Measurements from ENCODE around the gene LRRC14B. TPM values are rescaled to one million over a fixed set of nuclear protein-coding genes. Genes with fewer than 3 reads are reported as not detected.

LRRC14B gene
- polyA plus RNA-seq, 1 of the 3 experiments (the other 2 are of a cell fraction) = not detected

DNA sequence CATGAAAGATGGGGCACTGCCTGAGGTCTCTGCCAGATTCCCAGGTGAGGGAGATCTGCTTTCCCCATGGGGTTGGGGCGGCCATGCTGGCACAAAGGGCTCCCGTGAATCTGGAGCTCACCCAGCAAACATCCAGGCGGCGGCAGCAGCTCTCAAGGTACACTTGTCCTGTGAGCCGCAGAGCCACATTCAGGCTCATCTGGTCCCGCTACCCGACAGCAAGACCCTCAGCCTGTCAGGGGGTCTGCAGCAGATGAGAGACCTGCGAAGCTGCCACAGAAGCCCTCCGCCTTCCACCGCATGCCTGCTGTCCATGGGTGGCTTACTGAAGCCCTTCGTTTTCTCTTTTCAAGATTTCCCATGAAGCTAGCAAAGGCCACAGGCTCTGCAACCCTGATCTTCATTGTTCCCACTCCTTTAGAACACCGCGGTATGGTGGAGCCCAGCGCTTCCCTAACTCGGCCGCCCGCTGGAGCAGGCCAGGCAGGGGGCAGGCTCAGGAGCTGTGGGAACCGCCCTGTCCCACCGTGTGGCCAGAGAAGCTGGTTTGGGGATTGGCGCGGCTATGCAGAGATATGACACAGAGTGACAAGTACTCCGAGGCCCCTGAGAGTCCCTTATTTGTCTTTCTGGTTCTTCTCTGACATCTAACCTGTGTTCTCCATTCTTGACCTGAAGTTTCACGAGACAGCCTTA lies 8.8 kb downstream of the LRRC14B start:
- H3K4me2 ChIP-seq = no peak overlapping the region
- H3K4me3 ChIP-seq (ENCODE audit: low read depth in 2 of 2, low read length in 1 of 2) = no peak overlapping the region
- POLR2A ChIA-PET = interaction anchor here (0.6 kb wide), 1 partner anchor 73 kb away, joined by 5 read pairs; no protein-coding TSS in a partner anchor
- CTCF ChIA-PET = interaction anchor here (2.3 kb wide), 1 partner anchor 12 kb away, joined by 10 read pairs; no protein-coding TSS in a partner anchor
- H3K9ac ChIP-seq = no peak overlapping the region
- TF ChIP-seq FOXJ3 (CRISPR knock-in tag; IDR thresholded peaks at IDR 0.05) = no peak
- TF ChIP-seq CHD2 (IDR thresholded peaks at IDR 0.05; ENCODE audit: low read length, partially characterized antibody) = no peak
- TF ChIP-seq GATA2 (CRISPR knock-in tag; IDR thresholded peaks at IDR 0.05) = no peak
- H3F3A ChIP-seq (replicated peaks; ENCODE audit: insufficient read depth) = no peaks in the 10 kb centered on the region
- no peaks in the 10 kb centered on the region for H3K4me1 ChIP-seq (ENCODE audit: control insufficient read depth in 1 of 2, insufficient read depth in 2 of 2, low read depth in 1 of 2, low read length in 1 of 2)
- H3K36me3 ChIP-seq (replicated peaks in 1 of 2; ENCODE audit: control insufficient read depth in 1 of 2, insufficient read depth in 2 of 2, low read length in 1 of 2) = peaks cover 10 to 20% of the 10 kb centered on the region in 2 experiments
- H3K27me3 ChIP-seq (ENCODE audit: insufficient read depth) = no peaks in the 10 kb centered on the region
- DNase-seq = no peak
- WGBS (ENCODE audit: low lambda C conversion rate) = 95% methylated on average over 20 of the region's 23 CpGs
- H3K9me2 ChIP-seq = no peaks in the 10 kb centered on the region
- H3K27ac ChIP-seq (ENCODE audit: low read depth in 2 of 2, low read length in 1 of 2) = no peak overlapping the region
- peaks cover 13% of the 10 kb centered on the region; the same call in 1 of the 2 replicates for H4K20me1 ChIP-seq (ENCODE audit: insufficient read depth)
- no peaks in the 10 kb centered on the region for H3K9me3 ChIP-seq
- H2AFZ ChIP-seq (ENCODE audit: low read depth) = no peak overlapping the region
- H3K79me2 ChIP-seq (ENCODE audit: insufficient read depth) = peaks cover 16% of the 10 kb centered on the region; the same call in 1 of the 2 replicates

DNA sequence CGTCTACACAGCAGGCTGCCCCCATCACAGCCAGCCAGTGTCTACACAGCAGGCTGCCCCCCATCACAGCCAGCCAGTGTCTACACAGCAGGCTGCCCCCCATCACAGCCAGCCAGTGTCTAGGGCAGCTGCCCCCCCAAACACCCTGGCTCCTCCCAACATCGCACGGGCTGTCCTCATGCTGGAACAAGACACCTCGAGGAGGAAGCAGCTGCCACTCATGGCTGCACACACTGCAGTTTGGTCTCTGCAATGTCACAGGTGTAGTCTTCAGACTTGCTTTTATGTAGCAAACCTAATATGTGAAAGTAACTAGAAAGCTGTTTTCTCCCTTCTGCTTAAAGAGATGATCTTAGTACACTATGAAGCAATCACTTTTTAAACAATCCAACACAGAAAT lies 9.7 kb downstream of the LRRC14B start:
- no peak for DNase-seq
- Histone ChIP-seq H3K36me3 (replicated peaks in 1 of 2; ENCODE audit: control insufficient read depth in 1 of 2, insufficient read depth in 2 of 2, low read length in 1 of 2) (peaks cover 14 to 27% of the 10 kb centered on the region in 2 experiments), H3F3A (replicated peaks; ENCODE audit: insufficient read depth) (no peaks in the 10 kb centered on the region), H2AFZ (ENCODE audit: low read depth) (no peak overlapping the region), H4K20me1 (ENCODE audit: insufficient read depth) (peaks cover 22% of the 10 kb centered on the region), H3K79me2 (ENCODE audit: insufficient read depth) (peaks cover 23% of the 10 kb centered on the region), H3K4me2 (no peak overlapping the region), H3K9me2 (no peaks in the 10 kb centered on the region), H3K9me3 (no peaks in the 10 kb centered on the region), H3K4me1 (ENCODE audit: control insufficient read depth in 1 of 2, insufficient read depth in 2 of 2, low read depth in 1 of 2, low read length in 1 of 2) (no peaks in the 10 kb centered on the region), H3K4me3 (ENCODE audit: low read depth in 2 of 2, low read length in 1 of 2) (no peak overlapping the region), H3K27ac (ENCODE audit: low read depth in 2 of 2, low read length in 1 of 2) (no peak overlapping the region), H3K27me3 (ENCODE audit: insufficient read depth) (no peaks in the 10 kb centered on the region), H3K9ac (no peak overlapping the region)
- TF ChIP-seq GABPA (IDR thresholded peaks at IDR 0.05; ENCODE audit: low read depth) (no peak), ZBTB33 (IDR thresholded peaks at IDR 0.05; ENCODE audit: borderline replicate concordance, low read depth) (no peak), CHD2 (IDR thresholded peaks at IDR 0.05; ENCODE audit: low read length, partially characterized antibody) (no peak)
- ChIA-PET POLR2A (no interaction called here), CTCF (interaction anchor here (2.3 kb wide), 1 partner anchor 12 kb away, joined by 10 read pairs; no protein-coding TSS in a partner anchor)
- 85% methylated on average over 3 of the region's 4 CpGs for WGBS (ENCODE audit: low lambda C conversion rate)

DNA sequence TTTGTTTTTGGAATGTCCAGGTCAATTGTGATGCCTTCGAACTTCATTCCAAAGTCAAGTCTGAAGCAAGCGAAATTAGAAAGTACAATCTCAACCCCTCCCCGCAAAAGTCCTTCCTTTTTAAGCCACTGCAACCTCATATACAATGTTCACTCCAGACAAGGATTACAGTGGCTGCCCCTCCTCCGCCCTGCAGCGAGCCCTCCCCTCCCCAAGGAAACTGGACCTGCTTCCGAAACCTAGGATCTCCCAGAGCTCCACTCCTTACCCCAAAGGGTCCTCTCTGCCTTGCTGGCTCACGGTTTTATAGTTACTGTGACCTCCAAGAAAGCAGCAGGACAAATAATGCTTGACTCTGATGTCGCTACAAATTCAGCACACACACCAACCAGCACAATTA lies 10.4 kb downstream of the LRRC14B start:
- H3K4me3 ChIP-seq (ENCODE audit: low read depth in 2 of 2, low read length in 1 of 2) = no peak overlapping the region
- H3F3A ChIP-seq (replicated peaks; ENCODE audit: insufficient read depth) = peaks cover 5% of the 10 kb centered on the region
- H3K9ac ChIP-seq = no peak overlapping the region
- H4K20me1 ChIP-seq (ENCODE audit: insufficient read depth) = peaks cover 29% of the 10 kb centered on the region
- peaks cover 26% of the 10 kb centered on the region for H3K79me2 ChIP-seq (ENCODE audit: insufficient read depth)
- H3K36me3 ChIP-seq (replicated peaks in 1 of 2; ENCODE audit: control insufficient read depth in 1 of 2, insufficient read depth in 2 of 2, low read length in 1 of 2) = peaks cover 14 to 27% of the 10 kb centered on the region in 2 experiments
- DNase-seq = no peak
- H2AFZ ChIP-seq (ENCODE audit: low read depth) = no peak overlapping the region
- ChIA-PET CTCF (interaction anchor here (2.3 kb wide), 1 partner anchor 13 kb away, joined by 10 read pairs; no protein-coding TSS in a partner anchor), POLR2A (no interaction called here)
- no peaks in the 10 kb centered on the region for H3K27me3 ChIP-seq (ENCODE audit: insufficient read depth)
- peaks cover 0 to 3% of the 10 kb centered on the region in 2 experiments; a peak in 1 of 4 replicates for H3K4me1 ChIP-seq (ENCODE audit: control insufficient read depth in 1 of 2, insufficient read depth in 2 of 2, low read depth in 1 of 2, low read length in 1 of 2)
- no peak overlapping the region for H3K27ac ChIP-seq (ENCODE audit: low read depth in 2 of 2, low read length in 1 of 2)
- no peaks in the 10 kb centered on the region for H3K9me3 ChIP-seq
- H3K4me2 ChIP-seq = no peak overlapping the region
- no peaks in the 10 kb centered on the region for H3K9me2 ChIP-seq
- no peak for TF ChIP-seq POLR2AphosphoS5 (IDR thresholded peaks at IDR 0.05; ENCODE audit: low read depth, low read length)
- no peak for TF ChIP-seq USF1 (IDR thresholded peaks at IDR 0.05; ENCODE audit: borderline replicate concordance, low read depth)
- TF ChIP-seq, protein P1, sequence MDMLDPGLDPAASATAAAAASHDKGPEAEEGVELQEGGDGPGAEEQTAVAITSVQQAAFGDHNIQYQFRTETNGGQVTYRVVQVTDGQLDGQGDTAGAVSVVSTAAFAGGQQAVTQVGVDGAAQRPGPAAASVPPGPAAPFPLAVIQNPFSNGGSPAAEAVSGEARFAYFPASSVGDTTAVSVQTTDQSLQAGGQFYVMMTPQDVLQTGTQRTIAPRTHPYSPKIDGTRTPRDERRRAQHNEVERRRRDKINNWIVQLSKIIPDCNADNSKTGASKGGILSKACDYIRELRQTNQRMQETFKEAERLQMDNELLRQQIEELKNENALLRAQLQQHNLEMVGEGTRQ (IDR thresholded peaks at IDR 0.05; ENCODE audit: borderline replicate concordance, low read depth, low read length) = no peak
- TF ChIP-seq RXRA (IDR thresholded peaks at IDR 0.05; ENCODE audit: borderline replicate concordance, low read depth) = no peak
- no peak for TF ChIP-seq ELF1 (IDR thresholded peaks at IDR 0.05)
- no peak for TF ChIP-seq GABPA (IDR thresholded peaks at IDR 0.05; ENCODE audit: low read depth)
- TF ChIP-seq JUND (IDR thresholded peaks at IDR 0.05) = no peak
- TF ChIP-seq RCOR1 (IDR thresholded peaks at IDR 0.05; ENCODE audit: low read length) = no peak
- no peak for TF ChIP-seq RAD21 (IDR thresholded peaks at IDR 0.05; ENCODE audit: low read length)
- no peak for TF ChIP-seq FOXJ3 (CRISPR knock-in tag; IDR thresholded peaks at IDR 0.05)
- TF ChIP-seq GATA2 (CRISPR knock-in tag; IDR thresholded peaks at IDR 0.05) = no peak
- no peak for TF ChIP-seq YY1 (IDR thresholded peaks at IDR 0.05; ENCODE audit: low read depth)
- TF ChIP-seq CHD2 (IDR thresholded peaks at IDR 0.05; ENCODE audit: low read length, partially characterized antibody) = no peak
- TF ChIP-seq, protein P2, sequence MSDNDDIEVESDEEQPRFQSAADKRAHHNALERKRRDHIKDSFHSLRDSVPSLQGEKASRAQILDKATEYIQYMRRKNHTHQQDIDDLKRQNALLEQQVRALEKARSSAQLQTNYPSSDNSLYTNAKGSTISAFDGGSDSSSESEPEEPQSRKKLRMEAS (IDR thresholded peaks at IDR 0.05; ENCODE audit: low read depth) = no peak
- no peak for TF ChIP-seq NRF1 (IDR thresholded peaks at IDR 0.05; ENCODE audit: low read depth, low read length)
- 96% methylated on average over 8 of the region's 8 CpGs for WGBS (ENCODE audit: low lambda C conversion rate)
